Measurements from ENCODE around the gene TNS1.
A peak's percentile ranks its signal among the peaks of the same experiment; 100 is the strongest.
"Not testable (repeated sequence)": the region's sequence is repeated elsewhere in the genome, so short reads cannot be mapped to it uniquely, and the experiment has no call there.

TNS1 gene

DNA sequence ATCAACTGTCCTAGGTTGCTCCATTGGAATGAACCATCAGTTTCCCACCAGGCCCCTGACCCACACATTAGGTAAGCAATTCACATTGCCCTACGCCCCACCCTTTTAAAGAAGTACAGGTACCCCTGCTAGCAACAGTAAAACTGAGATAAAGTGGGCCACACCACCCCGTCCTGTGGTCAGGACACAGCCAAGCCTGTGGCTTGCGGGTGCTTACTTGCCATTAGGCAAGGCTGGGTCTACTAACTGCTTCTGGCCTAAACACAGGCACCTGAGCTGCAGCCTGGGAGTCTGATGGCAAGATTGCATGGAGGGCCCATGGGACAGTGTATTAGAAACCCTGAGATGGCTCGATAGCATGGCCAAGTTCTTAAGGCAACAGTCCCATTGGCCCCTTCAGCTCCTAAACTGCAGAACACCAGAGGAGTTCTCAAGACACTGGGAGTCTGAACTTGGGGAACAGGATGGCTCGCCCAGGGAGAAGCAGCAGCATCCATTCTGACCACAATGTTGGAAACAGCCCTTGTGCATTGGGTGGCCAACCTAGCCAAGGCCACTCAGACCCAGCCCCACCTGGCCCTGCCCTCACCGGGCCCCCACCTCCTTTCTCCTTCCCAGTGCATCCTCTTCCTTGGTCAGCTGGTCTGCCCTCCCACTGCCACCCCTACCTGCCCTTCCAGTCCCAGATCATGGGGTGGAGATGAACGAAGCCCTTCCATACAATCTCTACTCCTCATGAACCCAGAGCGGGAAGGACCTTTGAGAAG, 177.1 kb downstream of the TNS1 start:
- DNase-seq, result no peak

DNA sequence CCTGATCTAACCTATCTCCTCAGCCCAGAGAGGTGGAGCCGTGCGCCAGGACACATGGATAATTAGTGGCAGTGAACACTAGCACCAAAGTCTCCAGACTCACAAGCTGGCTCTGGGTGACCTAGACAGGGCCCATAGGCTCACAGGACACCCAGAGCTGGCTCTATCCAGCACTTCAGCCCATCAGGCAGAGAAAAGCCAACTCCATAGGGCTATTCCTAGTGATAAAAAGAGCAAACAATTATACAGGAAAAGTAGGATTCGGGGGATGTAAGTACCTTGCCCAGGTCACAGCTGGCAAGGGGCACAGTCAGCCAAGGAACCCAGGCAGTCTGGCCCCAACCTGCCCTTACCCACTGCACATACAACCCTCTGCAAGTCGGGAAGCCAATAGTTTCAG, 178.6 kb downstream of the TNS1 start:
- no peak for DNase-seq

DNA sequence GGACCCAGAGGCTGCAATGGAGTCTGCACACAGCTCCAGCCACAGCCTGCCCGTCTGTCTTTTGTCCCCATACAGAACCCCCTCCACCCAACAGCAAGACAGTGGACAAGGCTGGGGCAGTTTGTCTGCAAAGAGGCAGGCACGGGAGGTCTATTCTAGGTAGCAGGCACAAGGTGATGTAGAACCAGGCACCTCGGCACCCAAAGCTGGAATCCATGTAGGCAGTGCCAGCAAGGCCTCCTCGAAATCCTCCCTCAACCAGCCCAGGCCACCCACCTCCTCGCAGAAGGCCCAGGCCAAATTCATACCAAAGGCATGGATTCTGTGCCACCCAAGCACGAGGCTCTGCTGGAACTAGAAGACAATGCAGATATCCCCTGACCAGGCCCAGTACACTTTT, 179.2 kb downstream of the TNS1 start:
- DNase-seq, result no peak

DNA sequence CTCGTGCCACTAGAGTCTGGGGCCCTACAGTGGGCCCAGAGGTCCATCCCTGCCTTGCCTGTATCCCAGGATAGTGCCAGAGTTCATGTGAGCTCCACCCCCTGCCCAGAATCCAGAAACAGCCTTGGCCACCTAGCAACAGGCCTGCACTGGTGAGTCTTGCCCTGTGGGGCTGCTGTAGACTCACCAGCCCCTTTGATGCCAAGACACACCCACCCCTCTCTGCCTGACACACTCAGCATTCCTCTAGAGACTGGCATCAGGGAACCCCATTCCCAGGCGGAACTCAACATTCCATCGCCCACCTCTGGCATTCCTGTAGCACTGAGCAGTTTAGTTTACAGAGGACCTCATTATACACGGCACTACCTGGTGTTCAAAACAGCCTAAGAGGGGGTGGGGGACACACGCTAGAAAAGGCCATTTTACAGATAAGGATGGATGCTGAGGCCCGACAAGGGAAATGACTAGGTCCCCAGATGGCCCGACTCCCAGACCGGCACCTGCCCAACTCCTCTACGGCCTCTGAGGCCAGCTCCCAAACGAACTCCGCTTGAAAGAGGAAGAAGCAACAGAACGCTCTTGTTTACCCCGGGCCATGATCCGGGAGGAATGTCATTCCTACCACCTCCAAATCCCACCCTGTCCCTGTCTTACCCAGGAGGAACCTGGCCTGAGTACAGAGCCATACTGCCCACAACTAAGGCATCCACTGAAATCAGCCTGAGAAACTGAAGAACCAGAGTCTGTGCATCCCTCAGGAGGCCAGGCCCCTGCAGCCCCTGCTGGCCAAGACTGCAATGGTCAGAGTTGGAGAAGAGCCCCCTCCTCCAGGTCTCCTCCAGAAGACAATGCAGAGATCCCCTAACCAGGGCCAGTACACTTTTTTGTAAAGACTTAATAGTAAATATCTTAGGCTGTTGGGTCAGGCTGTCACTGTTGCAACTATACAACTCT, 180.2 kb downstream of the TNS1 start:
- DNase-seq, result peak; percentile 20

DNA sequence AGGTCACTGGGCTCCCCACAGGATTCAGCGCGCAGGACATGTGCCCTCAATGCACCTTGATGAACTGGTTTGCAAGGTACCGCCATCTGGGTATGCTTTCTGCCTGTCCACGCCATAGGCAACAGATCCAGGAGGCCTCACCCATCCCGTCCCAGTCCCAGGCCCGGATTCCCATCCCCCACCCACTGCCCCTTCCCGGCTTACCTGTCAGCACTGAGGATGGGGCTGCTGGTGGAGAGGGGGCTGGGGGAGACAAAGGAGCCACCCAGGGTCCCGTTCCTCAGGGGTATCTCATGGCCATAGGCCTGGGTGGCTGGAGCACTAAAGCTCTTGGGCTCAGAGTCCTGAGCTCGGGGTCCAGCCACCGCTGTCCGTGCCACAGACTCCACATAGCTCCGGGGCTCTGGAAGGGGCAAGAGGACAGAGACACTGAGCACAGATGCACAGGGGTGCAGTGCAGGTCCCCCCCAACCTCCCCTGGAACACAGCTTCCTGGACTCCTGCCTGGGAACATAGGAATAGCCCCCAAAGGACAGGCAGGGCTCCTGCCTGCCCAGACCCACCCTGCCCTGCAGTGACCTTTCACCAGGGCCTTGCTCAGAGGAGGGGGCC, 181.2 kb downstream of the TNS1 start:
- DNase-seq, result no peak

DNA sequence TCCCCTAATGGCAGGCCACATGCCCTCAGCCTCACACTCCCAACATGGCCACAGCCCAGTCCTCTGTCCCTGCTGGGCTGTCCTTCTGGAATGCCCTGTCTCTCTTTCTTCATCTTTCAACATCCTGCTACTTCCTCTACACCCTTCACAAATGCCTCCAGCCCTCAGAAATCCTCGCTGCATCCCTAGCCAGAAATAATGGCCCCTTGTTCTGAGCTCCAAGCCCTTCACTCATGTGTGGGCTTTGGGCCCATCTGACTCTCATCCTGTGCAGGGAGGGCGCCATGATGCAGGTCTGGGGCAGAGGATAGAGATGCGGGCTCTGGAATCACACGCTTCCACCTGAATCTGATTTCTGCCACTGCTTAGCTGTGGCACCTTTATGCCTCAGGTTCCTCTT, 181.9 kb downstream of the TNS1 start:
- DNase-seq, result no peak

DNA sequence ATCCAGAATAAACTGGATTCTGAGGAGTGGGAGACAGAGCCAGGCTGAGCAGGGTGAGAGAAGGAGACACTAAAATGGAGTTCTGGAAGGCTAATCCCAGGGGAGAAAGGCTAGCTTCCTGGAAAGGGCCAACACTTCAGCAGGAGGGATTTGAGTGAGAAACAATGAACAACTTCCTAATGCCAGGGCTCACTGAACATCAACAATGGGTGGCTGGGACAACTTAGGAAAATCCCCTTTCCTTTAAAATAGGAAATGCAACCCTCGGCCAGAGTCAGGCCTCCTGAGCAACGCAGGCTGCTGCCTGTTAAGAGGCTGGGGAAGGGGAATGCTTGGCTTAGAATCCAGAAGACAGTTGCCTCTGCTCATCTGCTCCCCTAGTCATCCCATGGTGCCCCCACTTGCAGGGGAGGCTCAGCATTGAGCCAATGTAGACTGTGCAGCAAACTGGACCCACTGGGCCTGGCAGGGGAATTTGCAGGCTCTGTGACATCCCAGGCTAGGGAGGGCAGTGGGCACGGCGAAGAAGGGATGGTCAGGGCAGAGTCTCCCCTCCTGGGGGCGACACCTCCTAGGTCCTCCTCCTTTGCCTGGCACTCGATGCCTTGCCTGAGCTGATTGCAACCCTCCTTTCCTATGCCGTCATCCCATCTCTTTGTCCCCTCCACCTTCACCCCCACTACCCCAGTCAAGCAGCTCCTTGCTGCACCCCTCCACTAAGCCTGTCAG, 182.5 kb downstream of the TNS1 start:
- no peak for DNase-seq

DNA sequence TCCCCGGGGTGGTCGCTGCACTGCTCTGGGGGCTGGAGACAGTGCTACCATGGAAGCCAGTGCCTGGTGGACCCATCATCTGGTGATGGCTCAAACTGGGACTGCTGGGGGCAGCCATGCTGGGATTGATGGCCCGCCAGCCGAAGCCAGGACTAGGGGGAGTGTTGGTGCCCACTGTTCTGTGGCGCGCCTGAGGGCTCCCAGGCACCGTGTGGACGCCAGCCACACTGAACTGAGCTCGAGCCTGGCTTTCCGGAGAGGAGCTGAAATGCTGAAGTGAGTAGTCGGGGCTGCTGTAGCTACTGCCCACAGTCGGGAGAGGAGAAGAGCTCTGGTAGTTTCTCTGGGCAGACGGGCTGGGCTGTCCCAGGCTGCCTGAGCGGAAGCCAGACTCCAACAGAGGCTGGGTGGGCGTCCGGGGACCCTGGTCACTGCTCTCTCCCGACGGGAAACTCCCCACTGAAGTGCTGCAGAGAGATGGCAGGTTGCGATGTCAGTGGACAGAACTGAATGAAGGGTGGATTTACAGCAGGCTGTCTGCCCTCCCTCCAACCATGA, 184.4 kb downstream of the TNS1 start:
- DNase-seq, result no peak

DNA sequence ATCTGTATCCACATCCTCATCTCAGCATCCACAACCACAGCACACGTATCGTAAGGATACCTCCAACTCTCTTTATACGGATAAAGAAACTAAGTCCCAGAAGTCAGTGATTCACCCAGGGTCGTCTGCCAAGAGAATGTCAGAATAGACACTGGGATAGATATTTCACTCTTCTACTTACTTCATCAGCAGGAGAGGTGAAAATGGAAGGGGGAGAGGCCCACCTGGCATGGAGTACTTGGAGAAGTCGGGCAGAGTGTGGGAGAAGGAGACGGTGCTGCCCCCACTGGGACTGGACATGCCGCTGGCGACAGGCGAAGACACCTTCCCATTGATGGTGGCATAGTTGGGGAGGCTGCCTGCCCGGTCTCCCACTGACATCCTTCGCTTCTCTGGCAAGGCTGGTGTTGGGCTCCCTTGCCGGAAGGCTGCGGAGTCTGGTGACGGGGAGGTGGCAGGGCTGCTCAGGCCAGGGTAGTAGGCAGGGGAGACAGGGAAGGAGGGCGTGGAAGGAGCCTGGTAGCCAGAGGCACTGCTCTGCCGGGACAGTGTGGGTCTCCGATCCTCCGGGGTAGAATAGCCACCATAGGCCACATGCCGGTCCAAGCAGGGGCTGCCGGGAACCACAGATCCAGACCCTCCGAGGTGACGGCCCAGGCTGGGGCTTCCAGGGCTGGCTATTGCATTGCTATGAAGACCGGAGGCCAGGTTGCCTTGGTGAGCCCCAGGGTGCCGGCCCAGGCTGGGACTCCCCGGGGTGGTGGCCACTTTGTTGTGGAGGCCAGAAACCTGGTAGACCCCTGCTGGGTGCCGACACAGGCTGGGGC, 185.1 kb downstream of the TNS1 start:
- no peak for DNase-seq

DNA sequence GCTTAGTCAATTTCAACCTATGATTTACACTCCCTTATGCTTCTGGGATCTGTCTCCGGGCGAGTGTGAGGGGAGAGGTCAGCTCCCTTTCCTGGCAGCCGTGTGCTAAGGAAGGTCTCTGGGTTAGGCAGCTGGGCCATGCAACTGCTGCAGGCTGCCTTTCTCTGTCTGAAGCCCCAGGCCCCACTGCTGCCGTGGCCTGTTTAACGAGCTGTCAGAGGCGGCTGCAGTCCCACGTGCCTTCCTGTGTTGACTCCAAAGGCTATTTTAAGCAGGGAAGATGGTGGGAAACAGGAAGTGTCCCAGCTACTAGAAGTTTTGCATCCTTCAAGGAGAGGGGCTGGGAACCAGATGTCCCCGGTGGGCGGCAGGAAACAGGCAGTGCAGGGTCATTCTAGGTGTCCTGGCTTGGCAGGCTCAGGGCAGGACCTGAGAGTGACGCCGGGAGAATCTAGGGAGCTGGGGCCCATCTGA, 186.4 kb downstream of the TNS1 start:
- no peak for DNase-seq

DNA sequence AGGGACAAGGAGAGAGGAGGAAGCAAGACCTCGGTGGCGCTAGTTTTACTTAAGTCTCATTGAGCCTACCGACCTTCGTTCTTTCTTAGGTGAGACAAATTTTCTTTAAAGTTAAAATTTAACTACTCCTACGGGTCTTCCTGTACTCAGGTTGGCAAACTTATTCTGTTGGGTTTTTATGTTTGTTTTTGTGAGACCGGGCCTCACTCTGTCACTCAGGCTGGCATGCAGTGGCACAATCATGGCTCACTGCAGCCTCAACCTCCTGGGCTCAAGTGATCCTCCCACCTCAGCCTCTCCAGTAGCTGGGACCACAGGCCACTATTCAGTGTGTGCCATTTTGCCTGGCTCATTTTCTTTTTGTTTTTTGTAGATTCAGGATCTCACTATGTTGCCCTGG, 189.0 kb downstream of the TNS1 start:
- no peak for DNase-seq

DNA sequence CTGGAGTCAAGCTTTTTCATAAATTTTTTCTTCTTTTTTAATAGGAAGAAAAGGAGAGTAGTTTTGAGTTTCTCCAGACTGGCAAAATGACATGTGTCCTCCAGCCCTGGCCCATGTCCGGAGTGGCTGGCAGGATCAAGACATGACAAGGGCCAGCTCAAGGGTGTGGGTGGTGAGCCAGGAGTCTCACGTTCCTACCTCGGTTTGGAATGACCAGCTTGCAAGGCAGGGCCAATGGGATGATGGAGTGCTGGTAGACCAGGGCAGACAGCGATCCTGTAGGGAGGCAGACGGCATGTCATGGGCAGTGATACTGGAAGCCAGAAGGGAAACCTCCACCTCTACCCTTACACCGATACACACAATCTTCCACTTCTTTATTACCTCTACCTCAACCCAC, 190.6 kb downstream of the TNS1 start:
- no peak for DNase-seq

DNA sequence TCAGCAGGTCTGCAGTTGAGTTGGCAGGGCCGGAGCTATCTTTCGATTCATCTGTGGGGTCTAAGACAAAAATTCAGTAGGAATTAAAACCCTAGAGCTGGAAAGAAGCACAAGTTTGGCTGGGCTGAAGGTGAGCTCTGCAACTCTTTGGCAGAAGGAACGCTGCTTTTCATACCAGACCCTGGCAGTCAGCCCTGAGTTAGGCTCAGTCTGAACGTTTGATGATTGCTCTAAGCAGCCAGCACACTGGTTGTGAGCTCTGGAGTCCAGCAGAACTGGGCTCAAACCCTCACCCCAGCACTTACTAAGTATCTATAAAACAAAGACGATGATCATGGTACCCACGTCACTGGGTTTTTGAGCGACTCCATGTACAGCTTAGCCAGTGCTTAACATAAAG, 192.5 kb downstream of the TNS1 start:
- no peak for DNase-seq

DNA sequence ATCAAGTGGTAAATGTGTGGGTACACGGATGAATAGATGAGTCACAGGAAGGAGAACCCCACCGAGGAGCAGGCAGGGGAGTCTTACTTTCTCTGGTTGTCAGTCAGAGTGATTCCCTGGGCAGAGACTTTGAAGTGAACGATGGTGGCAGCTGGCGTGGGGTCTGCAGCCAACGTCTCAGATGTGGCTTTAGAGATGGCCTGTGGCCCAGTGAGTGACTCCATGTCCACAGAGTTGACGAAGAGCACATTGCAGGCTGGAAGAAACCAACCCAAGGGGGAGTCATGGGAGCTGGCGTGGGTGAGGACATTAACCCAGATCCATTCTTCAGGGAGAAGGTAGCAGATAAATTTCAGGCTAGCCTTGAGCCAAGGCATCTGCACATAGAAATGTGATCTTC, 193.1 kb downstream of the TNS1 start:
- DNase-seq, result no peak

DNA sequence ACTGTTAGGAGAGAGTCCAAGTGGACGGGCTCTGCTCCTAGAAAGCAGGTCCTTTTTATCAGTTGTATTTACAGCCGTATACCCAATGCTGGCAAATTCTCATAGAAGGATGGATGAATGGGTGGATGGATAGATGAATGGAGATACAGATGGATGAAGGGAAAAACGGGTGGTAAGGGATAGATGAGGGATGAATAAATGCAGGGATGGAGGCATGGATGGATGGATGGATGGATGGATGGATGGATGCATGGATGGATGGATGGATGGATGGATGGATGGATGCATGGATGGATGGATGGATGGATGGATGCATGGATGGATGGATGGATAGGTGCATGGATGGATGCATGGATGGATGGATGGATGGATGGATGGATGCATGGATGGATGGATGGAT, 193.8 kb downstream of the TNS1 start:
- DNase-seq, result not testable (repeated sequence)

DNA sequence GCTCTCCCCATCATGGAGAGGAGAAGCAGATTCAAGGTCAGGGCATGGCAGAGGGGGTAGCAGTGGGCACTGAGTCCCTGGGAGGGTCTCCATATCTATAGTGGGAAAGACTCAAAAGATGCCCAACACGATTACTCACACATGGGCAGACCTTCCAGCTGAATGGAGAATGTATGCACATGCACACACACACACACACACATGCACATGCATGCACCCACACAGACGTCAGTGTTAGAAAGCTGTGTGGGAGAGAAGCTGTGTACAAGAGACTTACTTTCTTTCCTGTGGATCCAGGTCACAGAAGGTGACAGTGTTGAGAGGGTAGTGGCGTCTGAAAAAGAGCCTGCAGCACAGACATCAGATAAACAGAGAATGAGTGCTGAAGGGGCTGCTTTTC, 194.5 kb downstream of the TNS1 start:
- no peak for DNase-seq

DNA sequence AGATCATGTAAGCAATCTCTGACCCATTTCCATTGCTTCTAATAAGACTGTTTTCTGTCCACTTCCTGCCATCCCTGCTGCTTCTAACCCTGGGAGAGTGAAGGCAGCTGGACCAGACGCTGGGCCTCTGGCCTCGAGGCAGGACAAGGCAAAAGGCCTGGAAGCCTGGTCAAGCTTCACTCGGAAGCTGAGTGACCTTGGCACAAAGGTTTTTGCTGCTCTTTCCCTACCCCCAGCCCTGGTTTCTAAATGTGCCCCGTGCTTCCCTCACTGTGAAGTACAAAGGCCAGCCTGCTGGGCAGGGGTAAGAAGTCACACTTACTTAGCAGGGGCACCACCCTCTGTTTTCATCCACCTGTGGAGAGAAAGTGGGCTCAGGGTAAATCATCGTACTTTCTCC, 195.0 kb downstream of the TNS1 start:
- DNase-seq, result no peak

DNA sequence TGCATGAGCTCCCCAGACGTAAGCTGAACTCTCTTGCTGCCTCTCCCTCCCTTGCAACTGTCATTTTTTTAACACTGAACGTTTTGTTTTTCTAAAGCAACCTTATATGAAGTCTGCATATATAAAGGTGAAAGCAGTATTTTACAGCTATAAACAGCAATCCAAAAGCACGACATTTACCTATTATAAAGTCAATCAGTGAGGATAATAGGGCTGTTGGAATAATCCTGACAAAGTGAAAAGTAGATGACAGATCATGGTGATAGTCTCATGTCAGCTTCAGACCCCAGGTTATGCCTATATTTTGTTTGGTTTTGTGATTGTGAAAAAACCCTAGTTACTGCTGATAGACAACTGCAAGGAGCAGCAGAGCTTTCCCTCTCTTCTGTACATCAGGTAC, 195.8 kb downstream of the TNS1 start:
- DNase-seq, result no peak

DNA sequence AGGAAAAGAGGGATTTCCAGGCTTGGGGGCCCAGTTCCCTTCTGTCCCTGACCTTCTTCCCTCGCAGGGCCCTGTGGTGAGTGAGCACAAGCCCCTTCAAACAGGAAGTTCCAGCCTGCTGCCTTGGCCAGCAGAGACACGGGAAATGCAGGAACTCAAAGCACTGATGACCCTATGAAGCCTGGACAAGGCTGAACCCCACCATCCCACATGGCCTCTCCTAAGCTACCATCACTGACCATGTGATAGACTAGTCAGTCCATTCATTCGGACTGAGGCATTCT, 196.4 kb downstream of the TNS1 start:
- DNase-seq, result no peak

DNA sequence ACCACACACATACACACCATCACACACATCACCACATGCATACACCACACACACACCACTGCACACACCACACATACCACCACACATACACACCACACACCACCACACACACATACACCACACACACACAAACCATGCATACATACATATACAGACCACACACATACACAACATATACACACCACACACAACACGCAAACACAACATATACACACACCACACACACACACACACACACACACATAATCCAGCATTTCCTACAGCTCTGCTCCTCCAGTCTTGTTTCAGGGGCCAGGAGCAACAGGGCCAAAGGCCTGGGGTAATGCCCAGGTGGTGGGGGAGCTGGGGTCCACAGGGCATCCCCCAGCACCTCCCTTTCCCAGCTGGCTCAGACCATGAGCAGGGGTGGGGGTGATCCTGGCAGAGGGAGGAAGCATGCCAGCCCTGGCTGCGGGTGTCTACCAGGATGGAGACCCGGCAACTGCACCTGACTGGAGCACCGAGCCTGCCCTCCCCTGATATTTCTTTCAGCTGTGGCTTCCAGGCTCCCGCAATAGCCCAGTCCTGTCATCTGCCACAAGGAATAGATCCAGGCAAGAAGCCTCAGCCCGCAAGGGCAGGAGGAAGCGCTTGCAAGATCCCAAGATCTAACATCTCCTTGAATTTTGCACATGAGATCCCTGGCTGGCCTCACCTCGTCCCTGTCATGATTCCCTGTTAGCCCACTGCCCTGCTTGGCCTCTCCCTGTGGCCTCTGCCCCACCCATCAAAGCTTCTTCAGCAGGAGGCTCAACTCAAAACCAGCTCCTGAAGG, 196.9 kb downstream of the TNS1 start:
- DNase-seq, result no peak
